ENCODE results near the gene PSG6.
"Not testable (repeated sequence)": the region's sequence is repeated elsewhere in the genome, so short reads cannot be mapped to it uniquely, and the experiment has no call there.

The PSG6 gene

DNA sequence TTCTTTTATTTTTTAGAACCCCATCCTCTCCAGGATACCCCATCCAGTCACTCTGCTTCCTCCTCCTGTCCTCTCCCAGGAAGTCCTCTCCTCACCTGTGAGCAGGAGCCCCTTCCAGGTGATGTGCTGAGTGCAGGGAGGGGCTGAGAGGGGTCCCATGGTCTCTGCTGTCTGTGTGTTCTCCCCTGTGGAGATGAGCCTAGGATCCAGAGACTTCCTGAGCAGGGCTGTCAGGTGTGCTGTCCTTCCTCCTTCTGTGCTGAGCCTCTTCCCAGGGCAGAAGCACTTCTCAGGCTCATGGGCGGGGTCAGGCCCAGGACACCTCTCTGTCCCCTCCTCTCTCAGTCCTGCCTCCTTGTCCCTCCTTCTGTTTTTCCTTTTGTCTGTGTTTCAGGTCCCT is at the start of gene PSG6:
Gene PSG6, minus strand, starts transcription at position 261 of the 400 bp plus-strand sequence. Its CDS starts 102 bp downstream, at position 159.
- DNase-seq (ENCODE audit: low read depth in 1 of 2, low spot score in 1 of 2) = not testable (repeated sequence)

DNA sequence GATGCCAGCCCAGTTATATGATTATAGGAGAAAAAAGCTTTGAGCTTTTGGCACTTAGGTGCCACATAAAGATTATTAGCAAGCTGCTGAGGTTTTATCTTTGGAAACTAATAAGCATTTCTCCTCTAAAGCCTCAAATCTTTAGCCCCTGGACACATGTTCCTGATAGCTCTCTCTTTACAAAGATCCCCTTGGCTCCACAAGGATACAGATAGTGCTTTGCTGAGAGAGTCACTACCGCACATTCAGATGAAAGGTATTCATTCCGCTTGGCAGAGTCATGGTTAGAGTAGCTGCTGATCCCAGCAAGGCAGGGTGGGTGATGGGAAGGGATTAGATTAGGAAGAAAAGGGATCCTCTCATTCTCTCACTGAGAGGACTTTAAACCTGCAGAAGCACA is 47.5 kb upstream of the PSG6 start:
- no peak for DNase-seq (ENCODE audit: low read depth in 1 of 2, low spot score in 1 of 2)

DNA sequence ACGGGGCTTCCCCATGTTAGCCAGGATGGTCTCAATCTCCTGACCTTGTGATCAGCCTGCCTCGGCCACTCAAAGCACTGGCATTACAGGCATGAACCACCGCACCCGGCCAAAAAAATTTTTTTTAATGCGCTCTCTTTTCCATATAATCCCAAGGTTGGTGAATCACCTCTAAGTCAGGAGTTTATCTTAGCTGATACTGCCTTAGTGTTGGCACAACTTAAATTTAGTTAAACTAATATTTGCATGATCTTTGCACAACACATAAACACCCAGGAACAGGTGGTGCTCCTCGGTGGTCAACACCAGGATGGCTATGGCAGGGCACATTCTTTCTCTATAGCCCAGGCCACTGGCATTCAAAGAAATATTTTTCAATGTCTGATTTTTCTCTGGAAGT is 43.4 kb upstream of the PSG6 start:
- DNase-seq (ENCODE audit: low read depth in 1 of 2, low spot score in 1 of 2) = no peak

DNA sequence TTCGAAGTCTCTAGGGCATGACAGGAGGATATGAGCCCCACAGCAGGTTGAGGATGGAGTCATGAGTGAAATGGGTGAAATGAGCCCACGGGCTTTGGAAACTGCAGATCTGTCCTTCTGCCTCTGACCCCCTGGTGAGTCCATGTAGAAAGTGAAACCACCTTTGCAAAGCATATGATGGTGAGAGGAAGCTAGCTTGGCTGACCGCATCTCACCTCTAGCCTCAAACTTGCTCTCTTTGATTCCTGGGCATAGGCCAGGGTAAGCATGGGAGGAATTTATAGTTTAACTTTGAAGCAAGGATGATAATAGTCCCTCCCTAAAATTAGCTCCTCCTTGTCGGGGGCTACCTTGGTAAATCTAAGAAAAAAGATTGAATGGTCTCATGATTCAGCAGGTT is 34.4 kb upstream of the PSG6 start:
- DNase-seq (ENCODE audit: low read depth in 1 of 2, low spot score in 1 of 2) = not testable (repeated sequence)

DNA sequence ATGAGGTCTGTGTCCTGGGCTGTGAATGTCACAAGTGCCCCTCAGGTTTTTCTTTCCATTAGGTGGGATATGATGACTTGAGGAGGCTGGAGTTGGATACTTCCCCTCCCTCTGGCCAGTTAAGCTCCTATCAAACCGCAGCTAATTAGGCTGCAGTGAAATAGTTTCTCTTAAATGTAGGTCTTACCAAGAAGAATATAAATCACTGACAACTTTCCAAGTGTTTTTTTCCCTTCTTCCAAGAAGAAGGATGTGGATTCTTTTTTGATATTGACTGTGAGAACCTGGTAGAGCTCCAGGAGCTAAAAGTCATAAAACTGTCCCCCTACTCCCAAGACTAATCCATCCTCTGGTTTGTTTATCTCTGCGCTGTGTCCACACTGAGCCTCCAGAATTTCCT is 33.8 kb upstream of the PSG6 start:
- not testable (repeated sequence) for DNase-seq (ENCODE audit: low read depth in 1 of 2, low spot score in 1 of 2)

DNA sequence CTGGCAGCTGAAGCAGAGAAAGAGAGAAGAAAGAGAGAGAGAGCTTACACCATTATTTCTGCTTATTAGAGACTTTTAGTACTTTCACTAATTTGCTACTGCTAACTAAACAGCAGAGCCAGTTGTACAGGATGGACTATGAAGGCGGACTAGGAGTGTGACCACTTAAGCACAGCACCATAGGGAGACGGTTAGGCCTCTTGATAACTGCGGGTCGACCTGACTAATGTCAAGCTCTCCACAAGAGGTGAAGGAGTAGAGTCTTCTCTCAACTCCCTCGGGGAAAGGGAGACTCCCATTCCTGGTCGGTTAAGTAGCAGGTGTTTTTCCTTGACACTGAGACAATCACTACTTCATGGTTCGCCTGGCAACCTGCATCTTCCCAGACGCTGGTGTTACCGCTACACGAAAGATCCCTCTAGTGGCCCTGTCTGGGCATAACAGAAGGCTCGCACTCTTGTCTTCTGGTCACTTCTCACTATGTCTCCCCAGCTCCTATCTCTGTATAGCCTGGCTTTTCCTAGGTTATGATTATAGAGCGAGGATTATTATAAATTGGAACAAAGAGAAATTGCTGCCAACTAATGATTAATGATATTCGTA is 24.6 kb upstream of the PSG6 start:
- DNase-seq (ENCODE audit: low read depth in 1 of 2, low spot score in 1 of 2) = no peak

DNA sequence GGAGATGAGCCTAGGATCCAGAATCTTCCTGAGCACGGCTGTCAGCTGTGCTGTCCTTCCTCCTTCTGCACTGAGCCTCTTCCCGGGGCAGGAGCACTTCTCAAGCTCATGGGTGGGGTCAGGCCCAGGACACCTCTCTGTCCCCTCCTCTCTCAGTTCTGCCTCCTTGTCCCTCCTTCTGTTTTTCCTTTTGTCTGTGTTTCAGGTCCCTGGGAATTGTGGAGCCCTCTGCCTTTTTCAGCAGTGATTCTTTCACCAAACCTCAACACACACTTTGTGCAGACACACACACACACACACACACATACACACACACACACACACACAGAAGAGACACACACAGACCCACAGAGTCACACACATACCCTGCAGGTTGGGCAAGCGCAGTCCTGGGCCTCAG is 19.4 kb upstream of the PSG6 start, which contains the start of gene PSG7:
Gene PSG7, minus strand, starts transcription at position 101 of the 400 bp plus-strand sequence. CDS start 131 bp downstream, outside the sequence.
- DNase-seq (ENCODE audit: low read depth in 1 of 2, low spot score in 1 of 2) = not testable (repeated sequence)

DNA sequence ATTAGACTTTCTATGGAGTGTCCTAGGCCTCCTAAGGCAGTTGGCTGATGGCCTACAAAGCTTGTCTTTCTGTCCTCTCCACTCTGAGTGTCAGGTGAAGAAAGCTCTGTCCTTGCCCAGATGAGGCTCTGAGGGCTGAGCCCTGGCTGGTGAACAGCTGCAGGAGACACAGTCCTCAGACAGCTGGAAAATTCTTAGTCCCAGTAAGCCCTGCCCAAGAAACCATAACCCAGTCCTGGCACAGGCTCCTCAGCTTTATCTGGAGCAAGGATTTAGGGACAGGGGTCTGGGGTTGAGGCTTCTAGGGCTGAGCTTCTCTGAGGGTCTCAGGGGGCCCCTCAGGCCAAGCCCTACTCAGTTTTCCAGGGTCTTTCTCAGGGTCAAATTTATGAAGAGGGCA is 17.0 kb upstream of the PSG6 start:
- not testable (repeated sequence) for DNase-seq (ENCODE audit: low read depth in 1 of 2, low spot score in 1 of 2)

DNA sequence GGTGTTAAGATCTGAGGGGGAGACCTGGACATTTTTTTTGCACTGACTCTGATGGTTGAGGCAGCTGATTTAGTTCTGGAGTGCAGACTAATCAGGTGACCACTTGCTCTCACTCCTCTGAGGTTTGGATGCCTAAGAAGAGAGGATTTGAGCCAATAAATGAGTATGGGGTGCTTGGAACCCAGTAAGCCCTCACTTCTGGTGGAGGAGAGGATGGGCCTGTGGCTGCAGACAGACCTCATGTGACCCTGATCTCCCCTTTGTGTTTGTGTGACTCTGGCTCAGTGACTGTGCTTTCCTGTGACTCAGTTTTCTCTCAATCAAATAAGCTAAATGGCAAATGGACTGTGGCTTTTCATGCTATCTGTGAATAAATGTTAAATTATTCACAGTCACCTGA is 16.5 kb upstream of the PSG6 start:
- not testable (repeated sequence) for DNase-seq (ENCODE audit: low read depth in 1 of 2, low spot score in 1 of 2)

DNA sequence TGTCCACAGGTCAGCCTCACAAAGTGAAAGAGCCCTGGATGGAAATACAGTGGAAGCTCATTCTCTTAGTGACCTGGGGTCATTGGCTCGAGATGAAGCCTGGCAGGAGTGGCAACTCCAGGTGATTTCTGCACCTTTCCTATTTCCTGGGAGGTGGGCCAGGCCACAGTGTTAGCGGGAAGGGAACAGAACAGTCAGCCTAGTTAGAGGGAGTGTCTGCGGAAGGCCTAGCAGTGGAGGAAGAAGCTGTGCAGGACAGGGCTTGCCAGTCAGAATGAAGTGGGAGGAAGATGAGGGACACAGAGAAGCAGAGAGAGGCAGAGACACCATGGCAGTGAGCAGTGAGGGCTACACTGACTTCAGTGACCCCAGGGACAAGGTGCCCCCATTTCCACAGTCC is 15.7 kb upstream of the PSG6 start:
- DNase-seq (ENCODE audit: low read depth in 1 of 2, low spot score in 1 of 2) = not testable (repeated sequence)

DNA sequence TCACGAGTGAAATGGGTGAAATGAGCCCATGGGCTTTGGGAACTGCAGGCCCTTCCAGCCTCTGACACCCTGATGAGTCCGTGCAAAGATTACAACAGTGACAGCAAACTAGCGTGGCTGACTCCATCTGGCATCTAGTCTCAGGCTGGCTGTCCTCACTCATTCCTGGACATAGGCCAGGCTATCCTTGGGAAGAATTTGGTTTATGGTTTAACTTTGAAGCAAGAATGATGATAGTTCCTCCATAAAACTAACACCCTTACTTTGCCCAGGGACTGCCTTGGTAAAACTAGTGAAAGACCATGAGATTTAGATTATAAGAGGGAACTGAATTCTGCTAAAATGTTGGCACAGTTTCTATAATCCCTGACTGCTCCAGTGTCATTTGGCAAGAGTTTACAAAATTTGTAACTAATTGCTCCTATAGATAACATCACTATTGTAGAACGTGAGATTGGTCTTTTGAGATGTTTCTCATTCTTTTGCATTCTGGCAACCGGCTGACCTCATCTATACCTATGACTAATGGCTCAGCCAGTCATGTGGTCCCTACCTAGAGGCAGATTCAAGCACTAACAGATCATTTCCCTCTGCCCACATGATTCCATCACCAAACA is 14.9 kb upstream of the PSG6 start:
- DNase-seq (ENCODE audit: low read depth in 1 of 2, low spot score in 1 of 2) = not testable (repeated sequence)

DNA sequence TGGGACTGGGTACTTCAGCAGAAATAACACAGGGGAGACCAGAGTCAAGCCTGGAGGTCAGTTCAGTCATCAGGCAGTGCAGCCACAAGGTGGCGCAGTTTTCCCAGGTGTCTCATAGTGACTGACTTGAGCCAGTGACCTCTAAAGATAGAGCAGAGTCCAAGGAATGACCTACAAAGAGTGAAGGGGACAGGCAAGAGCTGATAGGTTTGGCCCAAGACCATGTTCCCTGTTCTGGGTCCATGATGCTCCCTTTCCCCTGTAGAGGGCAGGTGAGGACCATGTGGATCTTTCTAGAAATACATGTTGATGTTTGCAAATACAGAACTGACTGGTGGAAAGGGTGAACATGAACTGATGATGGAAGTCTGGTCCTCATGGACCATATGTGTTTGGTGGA is 12.5 kb upstream of the PSG6 start:
- not testable (repeated sequence) for DNase-seq (ENCODE audit: low read depth in 1 of 2, low spot score in 1 of 2)

DNA sequence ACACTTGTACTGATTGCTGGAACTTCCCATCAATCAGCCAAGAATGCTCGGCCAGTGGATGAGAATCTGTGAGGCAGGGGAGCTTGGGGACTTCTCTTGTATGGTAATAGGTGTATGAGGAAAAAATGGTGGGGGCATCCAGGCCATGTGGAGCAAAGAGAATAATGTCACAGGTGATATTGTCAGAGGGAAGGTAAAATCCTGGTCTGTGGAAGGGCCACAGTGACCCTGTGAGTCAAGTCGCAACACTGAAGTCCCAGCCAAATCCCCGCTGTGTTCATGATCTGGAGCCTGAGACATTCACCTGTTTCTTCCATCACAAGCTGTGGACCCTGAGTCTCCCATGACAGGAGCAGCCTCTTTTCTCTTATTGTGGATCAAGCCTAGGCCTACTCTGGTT is 11.2 kb upstream of the PSG6 start:
- DNase-seq (ENCODE audit: low read depth in 1 of 2, low spot score in 1 of 2) = no peak

DNA sequence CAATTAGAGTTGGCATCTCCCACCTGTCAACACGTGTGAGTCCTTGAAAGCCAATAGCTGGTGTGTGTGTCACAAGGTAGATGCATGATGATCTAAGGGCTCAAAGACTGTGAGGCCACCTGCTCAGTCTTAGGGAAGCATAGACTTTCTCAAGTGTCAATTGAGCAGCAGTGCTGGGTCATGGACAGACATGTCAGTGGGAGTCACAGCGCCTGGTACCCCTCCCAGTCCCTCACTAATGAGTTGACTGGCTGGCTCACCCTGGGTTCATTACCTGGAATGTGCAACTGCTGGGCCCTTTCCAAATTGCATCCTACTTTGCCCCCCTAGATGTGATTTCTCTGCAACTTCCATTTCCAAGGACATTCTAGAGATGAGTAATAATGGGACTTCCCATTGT is 9.1 kb upstream of the PSG6 start:
- DNase-seq (ENCODE audit: low read depth in 1 of 2, low spot score in 1 of 2) = no peak

DNA sequence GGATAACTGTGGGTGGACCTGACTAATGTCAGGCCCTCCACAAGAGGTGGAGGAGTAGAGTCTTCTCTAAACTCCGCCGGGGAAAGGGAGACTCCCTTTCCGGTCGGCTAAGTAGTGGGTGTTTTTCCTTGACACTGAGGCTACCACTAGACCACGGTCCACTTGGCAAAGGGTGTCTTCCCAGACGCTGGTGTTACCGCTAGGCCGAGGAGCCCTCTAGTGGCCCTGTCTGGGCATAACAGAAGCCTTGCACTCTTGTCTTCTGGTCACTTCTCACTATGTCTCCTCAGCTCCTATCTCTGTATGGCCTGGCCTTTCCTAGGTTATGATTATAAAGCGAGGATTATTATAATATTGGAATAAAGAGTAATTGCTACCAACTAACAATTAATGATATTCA is 5.4 kb upstream of the PSG6 start:
- not testable (repeated sequence) for DNase-seq (ENCODE audit: low read depth in 1 of 2, low spot score in 1 of 2)

DNA sequence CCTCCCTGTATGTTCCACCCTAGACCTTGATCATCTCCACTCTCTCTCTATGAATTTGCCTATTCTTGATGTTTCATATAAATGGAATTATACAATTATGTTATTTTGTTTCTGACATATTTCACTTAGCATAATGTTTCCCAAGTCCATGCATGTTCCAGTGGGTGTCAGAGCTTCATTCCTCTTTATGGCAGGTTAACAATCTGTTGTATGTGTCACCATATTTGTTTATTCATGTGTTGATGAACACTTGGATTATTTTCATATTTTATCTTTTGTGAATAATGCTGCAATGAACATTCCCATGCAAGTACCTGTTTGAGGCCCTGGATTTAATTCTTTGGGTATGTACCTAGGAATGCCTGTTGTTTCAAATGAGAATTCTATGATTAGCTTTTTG is 3.3 kb upstream of the PSG6 start:
- DNase-seq (ENCODE audit: low read depth in 1 of 2, low spot score in 1 of 2) = not testable (repeated sequence)

DNA sequence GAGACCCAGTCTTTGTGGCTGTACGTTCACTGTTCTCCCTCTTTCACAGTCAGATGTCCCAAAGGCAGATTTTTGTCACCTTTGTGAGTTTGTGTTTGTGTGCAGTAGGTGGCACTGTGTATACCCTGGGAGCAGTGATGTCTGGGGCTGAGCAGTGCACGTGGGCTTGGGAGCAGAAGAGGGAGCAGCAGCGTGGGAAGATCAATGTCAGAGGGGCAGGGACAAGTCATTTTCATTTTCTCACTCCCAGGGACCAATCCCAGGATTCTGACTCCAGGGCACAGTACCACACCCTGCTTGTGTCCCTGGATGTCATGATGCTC is 2.0 kb upstream of the PSG6 start:
- DNase-seq (ENCODE audit: low read depth in 1 of 2, low spot score in 1 of 2) = no peak

DNA sequence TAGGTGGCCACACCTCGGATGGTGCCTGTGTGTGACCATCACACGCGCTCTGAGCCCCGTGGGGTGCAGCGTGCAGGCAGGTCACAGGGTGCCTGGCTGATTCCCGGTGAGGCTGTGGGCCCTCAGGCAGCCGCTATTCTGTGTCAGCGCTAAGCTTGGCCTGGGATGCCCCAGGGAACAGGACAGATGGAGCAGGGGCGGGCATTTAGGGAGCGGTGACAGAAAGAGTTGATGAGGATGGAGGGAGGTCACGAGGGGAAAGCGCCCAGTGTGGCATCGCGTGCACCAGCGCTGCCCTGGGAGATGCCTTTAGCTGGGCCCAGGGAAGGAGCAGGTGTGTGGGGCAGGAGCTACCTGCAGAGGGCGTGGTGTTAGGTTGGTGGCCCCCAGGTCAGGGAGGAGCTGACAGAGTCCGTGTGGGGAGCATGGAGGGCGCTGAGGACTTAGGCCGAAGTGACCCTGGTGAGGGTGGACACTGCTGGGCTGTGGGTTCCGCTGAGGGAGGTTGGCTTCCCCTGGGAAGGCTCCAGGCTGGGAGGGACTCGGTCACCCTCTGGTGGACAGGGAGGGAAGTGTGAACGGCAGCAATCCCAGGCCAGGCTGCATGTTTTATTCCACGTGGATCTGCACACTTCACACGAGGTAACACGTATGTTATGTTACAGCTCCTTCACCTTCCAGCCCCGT is 1.5 kb upstream of the PSG6 start:
- not testable (repeated sequence) for DNase-seq (ENCODE audit: low read depth in 1 of 2, low spot score in 1 of 2)

DNA sequence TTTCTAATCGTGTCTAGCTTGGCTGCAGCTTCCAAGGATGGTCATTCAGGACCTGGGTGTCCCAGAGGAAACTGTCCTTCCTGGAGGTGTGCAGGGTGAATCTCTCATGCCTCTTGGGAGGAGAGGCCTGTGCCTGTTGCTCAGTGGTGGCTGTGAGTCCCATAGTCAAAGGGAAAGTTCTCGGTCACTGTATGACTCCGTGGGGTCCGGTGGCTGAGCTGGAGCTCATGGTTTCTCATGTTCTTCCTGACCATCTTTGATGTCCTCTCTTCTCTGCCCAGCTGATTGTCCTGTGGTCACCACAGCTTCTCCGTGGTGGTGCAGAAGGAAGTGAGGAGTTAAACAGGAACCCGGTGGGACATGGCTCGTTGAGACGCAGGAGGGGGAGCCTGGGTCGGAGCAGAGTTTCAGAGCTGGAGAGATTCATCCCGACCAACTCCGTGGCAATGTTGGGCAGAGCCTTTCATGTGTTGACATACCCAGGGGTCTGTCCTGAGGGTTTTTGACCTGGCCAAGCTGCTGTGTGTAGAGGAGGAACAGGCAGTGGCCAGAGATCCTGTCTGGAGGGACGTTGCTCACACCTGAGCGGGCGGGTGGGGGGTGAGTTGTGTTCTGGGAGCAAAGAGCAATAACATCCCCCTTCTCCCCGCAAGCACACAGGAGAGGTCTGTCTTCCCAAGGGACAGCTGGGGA is 829 bp upstream of the PSG6 start:
- DNase-seq (ENCODE audit: low read depth in 1 of 2, low spot score in 1 of 2) = not testable (repeated sequence)

DNA sequence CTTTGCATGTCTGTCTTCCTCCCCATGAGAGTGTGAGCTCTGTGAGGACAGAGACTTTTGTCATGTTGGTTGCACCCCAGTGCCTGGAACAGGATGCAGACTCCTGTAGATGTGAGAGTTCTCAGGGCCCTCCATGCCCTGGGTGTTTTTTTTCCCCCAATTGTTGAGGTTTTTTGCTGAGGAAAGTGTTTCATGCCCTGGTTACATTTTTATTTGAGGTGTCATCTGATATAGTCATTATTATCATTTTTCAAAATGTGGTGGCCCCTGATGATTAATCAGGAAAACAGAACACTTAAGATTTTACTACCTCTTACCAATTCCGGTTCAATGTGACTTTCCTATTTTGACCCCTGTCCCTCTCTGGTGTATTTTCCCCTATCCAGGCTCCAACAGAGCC is 763 bp downstream of the PSG6 start:
- not testable (repeated sequence) for DNase-seq (ENCODE audit: low read depth in 1 of 2, low spot score in 1 of 2)

DNA sequence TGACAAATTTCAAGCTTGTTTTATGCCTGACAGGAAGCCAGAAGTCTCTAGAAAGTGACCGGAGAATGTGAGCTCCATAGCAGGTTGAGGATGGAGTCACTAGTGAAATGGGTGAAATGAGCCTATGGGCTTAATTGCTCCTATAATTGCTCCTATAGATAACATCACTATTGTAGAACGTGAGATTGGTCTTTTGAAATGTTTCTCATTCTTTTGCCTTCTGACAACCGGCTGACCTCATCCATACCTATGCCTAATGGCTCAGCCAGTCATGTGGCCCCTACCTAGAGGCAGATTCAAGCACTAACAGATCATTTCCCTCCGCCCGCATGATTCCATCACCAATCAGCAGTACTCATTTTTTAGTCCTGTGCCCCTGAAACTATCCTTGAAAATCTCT is 4.2 kb downstream of the PSG6 start:
- not testable (repeated sequence) for DNase-seq (ENCODE audit: low read depth in 1 of 2, low spot score in 1 of 2)

DNA sequence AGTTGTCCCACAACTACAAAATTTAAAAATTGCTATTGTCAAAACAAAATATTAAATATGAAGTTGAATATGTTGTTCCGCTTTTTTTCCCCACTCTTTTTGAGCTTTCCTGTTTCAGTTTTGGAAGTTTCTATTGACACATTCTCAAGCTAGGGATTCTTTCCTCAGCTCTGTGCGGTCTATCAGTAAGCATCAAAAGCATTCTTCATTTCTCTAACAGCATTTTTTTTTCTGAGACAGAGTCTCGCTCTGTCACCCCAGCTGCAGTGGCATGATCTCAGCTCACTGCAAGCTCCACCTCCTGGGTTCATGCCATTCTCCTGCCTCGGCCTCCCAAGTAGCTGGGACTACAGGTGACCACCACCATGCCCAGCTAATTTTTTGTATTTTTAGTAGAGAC is 4.8 kb downstream of the PSG6 start:
- DNase-seq (ENCODE audit: low read depth in 1 of 2, low spot score in 1 of 2) = not testable (repeated sequence)
